Activated CD8-positive, alpha-beta memory T cell treated with anti-CD3 and anti-CD28 coated beads for 48 hours (primary cell): ENCODE data around the gene ELMOD3.
A peak's percentile ranks its signal among the peaks of the same experiment; 100 is the strongest.
"Not testable (repeated sequence)": the region's sequence is repeated elsewhere in the genome, so short reads cannot be mapped to it uniquely, and the experiment has no call there.

ENCODE experiments used
- DNase-seq, 3 experiments: peaks; one replicate each; pipeline ENCODE4 v3.0.0-alpha.2; 2020; ENCODE audit warnings: low read depth in 2 of 3, low spot score in 2 of 3

The ELMOD3 gene

GRCh38 chr2:85400541-85401463 is 46.2 kb downstream of the ELMOD3 start:
- no peak for DNase-seq

- DNase-seq, result no peak
Measured at GRCh38 chr2:85401464-85401805, 46.9 kb downstream of the ELMOD3 start.

GRCh38 chr2:85401844-85402243 is 47.3 kb downstream of the ELMOD3 start:
- DNase-seq, result no peak

- peak in 1 of 3 experiments; percentile 58 for DNase-seq
Measured at GRCh38 chr2:85405201-85406059, 50.9 kb downstream of the ELMOD3 start.

GRCh38 chr2:85409845-85410583 is 55.4 kb downstream of the ELMOD3 start, which contains the start of gene CAPG:
CAPG (minus strand) TSS chr2:85410366; CDS start chr2:85402145, 8,221 bp downstream.
- DNase-seq, result no peak

GRCh38 chr2:85410584-85411404 is 56.2 kb downstream of the ELMOD3 start:
- no peak for DNase-seq

- DNase-seq, result no peak
Measured at GRCh38 chr2:85411405-85411748, 56.8 kb downstream of the ELMOD3 start.

GRCh38 chr2:85413592-85414420 is 59.2 kb downstream of the ELMOD3 start:
- DNase-seq, result peak in 1 of 3 experiments; percentile 36

GRCh38 chr2:85414421-85414759 is 59.8 kb downstream of the ELMOD3 start:
- DNase-seq, result not testable (repeated sequence)

- no peak for DNase-seq
Measured at GRCh38 chr2:85414761-85415553, 60.4 kb downstream of the ELMOD3 start.

GRCh38 chr2:85415980-85416650 is 61.5 kb downstream of the ELMOD3 start:
- no peak for DNase-seq

- peak; percentile 65 to 69 (median 66) for DNase-seq
Measured at GRCh38 chr2:85418132-85419008, 63.8 kb downstream of the ELMOD3 start, which contains the start of gene SH2D6. SH2D6 (plus strand) TSS chr2:85418714; CDS start chr2:85429466, 10,752 bp downstream.

GRCh38 chr2:85419009-85419675 is 64.6 kb downstream of the ELMOD3 start:
- DNase-seq, result no peak

GRCh38 chr2:85420536-85421259 is 66.1 kb downstream of the ELMOD3 start:
- DNase-seq, result peak; percentile 70 to 99 (median 98)

GRCh38 chr2:85421260-85422071 is 66.9 kb downstream of the ELMOD3 start:
- no peak for DNase-seq
